NOMO-1 treated with DMSO at 0.1 percent for 48 hours (cell line): ENCODE data around the gene CARD10.
"Not testable (repeated sequence)": the region's sequence is repeated elsewhere in the genome, so short reads cannot be mapped to it uniquely, and the experiment has no call there.

Experiments used
- DNase-seq: peaks from one replicate; lab custom pipeline; 2025; ENCODE audit not compliant: unreplicated experiment; lab: John Stamatoyannopoulos, UW

Gene CARD10

GRCh38 chr22:37471727-37472417 lies 47.3 kb downstream of the CARD10 start:
- no peak for DNase-seq

GRCh38 chr22:37470087-37470445 lies 49.1 kb downstream of the CARD10 start:
- no peak for DNase-seq

- no peak for DNase-seq
Measured at GRCh38 chr22:37469416-37470086, 49.7 kb downstream of the CARD10 start.

GRCh38 chr22:37468201-37468695 lies 51.0 kb downstream of the CARD10 start:
- DNase-seq = not testable (repeated sequence)

GRCh38 chr22:37467391-37467955 lies 51.7 kb downstream of the CARD10 start:
- no peak for DNase-seq

GRCh38 chr22:37464181-37464580 lies 55.0 kb downstream of the CARD10 start:
- no peak for DNase-seq

- DNase-seq = peak; percentile 8
Measured at GRCh38 chr22:37462983-37463382, 56.2 kb downstream of the CARD10 start.

- DNase-seq = no peak
Measured at GRCh38 chr22:37462436-37462835, 56.8 kb downstream of the CARD10 start.

- DNase-seq = no peak
Measured at GRCh38 chr22:37461961-37462360, 57.3 kb downstream of the CARD10 start.

- no peak for DNase-seq
Measured at GRCh38 chr22:37460684-37461083, 58.5 kb downstream of the CARD10 start.

- no peak for DNase-seq
Measured at GRCh38 chr22:37459206-37459605, 60.0 kb downstream of the CARD10 start.

GRCh38 chr22:37457093-37457893 lies 61.9 kb downstream of the CARD10 start:
- peak; percentile 48 for DNase-seq

- DNase-seq = no peak
Measured at GRCh38 chr22:37456346-37456745, 62.9 kb downstream of the CARD10 start.

GRCh38 chr22:37455896-37456295 lies 63.3 kb downstream of the CARD10 start:
- DNase-seq = no peak

GRCh38 chr22:37454857-37455686 lies 64.1 kb downstream of the CARD10 start:
- DNase-seq = peak; percentile 67

GRCh38 chr22:37453696-37454095 lies 65.5 kb downstream of the CARD10 start:
- no peak for DNase-seq

- no peak for DNase-seq
Measured at GRCh38 chr22:37451218-37451617, 68.0 kb downstream of the CARD10 start.

GRCh38 chr22:37449331-37450001 lies 69.7 kb downstream of the CARD10 start:
- DNase-seq = peak; percentile 83

GRCh38 chr22:37448516-37449127 lies 70.6 kb downstream of the CARD10 start:
- no peak for DNase-seq

- DNase-seq = no peak
Measured at GRCh38 chr22:37445501-37445900, 73.7 kb downstream of the CARD10 start.
